HG02571 (cell line): ENCODE data around the gene RTF1.

Source experiments
- ATAC-seq: cut with Tn5 transposase; IDR thresholded peaks from one replicate; pipeline ENCODE4 v1.9.1; 2021; ENCODE audit warnings: mild to moderate bottlenecking, moderate library complexity; ENCODE audit not compliant: unreplicated experiment

Gene RTF1

DNA sequence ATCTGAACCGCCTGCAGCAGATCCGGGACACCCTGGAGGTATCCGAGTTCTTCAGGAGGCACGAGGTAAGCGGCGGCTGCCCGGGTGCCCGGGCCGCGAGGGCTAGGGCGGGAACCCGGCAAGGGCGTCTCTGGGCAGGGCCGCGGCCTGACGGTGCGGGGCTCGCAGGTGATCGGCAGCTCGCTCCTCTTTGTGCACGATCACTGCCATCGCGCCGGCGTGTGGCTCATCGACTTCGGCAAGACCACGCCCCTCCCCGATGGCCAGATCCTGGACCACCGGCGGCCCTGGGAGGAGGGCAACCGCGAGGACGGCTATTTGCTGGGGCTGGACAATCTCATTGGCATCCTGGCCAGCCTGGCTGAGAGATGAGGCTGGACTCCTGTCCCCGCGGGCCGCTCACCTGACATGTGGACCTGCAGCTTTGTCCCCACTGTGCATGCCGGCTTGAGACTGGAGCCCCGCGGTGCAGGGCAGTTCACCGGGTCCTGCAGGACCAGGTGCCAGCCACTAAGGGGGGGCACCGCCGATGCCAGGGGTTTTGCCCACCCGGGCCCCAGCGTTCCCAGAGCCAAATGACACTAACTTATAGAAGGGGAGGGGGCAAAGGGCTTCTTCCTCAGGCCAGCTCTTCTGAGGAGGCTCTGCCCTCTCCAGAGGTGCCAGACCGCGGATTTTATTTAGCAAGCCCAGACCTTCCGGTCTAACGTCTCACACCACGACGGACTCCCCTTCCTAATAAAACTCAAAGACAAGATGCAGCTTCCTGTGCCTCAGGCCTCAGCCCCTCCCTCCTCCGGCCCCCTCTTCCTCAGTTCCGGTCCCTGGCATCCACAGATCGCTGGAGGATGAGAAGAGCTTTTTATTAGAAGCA is 86.1 kb downstream of the RTF1 start:
- no peak for ATAC-seq

DNA sequence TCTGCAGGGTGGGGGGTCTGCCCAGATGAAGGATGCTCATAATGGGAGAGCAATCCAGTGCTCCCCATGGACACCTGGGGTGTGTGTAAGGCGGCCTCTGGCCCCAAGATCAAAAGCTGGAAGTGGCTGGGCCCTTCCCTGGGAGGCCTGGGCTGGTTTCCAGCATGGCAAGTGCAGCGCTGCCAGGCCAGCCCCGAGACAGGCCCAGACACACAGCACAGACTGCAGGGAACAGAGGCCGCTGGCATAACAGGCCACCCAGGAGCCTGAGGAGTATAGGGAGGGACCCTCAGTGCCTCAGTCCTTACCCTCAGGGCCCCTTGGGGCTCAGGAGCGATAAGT is 86.7 kb downstream of the RTF1 start:
- ATAC-seq, result no peak

DNA sequence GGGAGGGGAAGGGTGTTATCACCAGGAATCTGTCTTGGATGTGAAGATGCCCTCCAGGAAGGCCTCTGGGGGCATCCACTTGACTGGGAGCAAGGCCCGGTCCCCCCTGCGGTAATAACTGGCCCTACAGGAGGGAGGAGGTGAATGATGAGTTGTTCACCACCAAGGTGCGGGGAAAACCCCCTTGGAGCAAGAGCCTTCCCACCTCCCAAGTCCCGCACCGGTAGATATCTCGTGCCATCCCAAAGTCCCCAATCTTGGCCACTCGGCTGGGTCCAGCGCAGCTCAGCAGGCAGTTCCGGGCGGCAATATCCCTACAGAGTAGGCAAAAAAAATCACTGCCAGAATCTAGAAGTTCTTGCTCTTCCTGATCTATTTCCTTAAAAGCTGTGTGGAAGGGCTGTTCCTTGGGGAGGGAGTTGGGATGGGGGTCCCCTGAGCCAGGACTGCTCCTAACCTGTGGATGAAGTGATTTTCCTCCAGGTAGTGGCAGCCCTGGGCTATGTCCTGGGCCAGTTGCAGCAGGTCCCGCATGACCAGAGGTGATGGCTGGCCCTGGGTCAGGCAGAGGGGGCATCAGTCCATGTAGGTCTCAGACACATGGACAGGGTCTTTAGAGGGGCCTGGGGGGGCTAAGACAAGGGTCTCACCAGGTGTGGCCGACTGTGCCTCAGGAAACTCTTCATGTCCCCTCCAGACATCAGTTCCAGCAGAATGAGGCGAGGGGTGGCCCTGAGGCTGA is 88.0 kb downstream of the RTF1 start:
- ATAC-seq, result no peak

DNA sequence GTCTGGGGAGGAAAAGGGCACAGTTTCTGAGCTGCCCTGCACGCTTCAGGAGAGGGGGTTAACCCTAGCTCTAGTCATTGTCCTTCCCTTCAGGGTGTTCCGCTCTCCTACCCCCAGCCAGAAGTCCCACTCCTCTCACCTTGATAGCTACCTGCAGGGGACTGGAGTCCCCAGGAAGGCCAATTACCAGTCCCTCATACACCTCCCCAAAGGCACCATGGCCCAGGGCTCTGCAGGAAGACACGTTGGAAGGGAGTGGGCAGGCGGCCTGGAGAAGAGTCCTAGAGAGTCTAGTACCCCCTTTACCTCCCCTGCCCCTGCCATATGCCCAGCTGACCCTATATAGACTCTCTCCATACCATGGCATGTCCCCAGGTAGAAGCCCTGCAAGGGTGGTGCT is 88.9 kb downstream of the RTF1 start:
- no peak for ATAC-seq

DNA sequence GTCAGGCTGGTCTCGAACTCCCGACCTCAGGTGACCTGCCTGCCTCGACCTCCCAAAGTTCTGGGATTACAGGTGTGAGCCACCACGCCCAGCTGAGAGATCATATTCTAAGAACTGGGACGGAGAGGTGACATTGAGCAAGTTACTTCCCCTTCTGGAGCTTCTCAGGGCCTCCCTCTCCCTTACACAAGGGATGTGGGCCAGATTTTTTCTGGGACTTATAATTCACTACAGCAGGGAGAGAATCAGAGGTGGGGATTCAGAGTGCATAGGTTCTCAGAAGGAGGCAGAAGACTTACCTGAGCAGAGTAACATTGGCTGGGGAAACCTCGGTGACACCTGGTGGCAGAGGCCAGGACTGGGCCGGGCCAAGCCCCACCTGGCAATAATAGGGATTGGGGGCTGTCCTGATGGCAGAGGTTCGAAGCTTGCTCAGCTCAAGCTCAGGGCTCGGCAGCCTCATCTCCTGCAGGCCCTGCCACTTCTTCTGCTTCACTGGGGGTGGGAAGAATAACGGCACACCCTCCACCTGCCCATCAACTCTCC is 90.0 kb downstream of the RTF1 start:
- ATAC-seq, result no peak

DNA sequence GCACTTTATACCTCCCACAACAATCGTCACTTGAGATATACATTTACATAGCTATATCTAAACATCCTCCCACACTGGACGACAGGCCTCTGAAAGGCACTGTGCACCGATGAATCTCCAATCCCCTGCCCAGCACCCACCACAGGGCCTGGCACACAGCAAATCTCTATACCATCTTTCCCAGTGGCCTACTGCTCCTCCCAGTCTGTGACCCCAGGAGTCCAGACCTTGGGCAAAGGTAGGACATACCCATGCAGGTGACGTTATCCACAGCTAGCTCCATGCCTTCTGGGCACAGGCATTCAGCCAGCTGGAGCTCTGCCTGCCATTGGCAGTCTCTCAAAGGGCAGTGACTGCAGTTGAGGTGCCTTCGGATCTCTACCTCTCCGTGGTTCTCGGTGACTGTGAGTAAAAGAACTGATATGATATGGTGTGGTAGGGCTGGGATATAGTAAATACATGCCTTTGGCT is 91.0 kb downstream of the RTF1 start:
- no peak for ATAC-seq

DNA sequence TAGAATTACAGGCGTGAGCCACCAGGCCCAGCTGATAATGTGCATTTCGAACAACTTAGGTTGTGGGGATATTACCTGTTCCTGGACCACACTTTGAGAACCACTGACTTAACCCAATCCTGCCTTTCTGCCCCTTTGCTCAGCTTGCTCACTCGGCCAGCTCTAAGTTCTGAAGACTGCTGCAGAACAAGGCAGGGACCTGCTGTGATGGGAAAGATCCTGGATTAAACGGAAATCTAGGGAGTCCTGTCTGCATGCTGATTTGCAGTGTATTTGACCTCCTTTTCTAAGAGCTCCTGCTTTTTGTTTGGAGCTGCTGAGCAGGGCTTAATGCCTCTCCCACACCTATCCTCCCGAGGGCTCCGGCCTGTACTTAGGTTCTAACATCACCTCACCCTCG is 93.8 kb downstream of the RTF1 start:
- ATAC-seq, result no peak

DNA sequence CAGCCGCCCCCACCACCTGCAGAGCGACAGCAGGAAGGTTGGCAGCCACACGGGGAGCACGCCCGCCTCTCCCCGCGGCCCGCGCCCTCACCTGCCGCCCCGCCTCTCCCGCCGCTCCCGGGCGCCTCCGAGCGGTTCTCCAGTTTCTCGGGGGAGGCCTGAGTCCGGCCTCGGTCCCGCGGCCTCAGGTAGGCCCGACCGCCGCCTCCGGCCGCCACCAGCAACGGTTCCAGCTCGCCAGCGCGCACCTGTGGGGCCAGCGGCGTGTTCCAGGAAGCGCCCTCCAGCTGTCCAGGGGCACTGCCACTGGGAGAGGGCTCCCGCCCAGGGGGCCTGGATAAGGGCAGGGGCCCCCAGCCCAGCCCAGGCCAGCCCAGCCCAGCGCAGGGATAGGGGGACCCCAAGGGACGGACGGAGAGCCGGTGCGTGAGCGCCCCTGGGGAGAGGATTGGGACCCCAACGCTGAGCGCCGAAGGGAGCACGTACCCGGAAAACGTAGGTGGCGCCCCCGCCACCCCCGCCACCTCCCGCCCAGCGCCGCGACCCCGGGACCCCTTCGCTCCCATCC is 94.5 kb downstream of the RTF1 start:
- no peak for ATAC-seq

DNA sequence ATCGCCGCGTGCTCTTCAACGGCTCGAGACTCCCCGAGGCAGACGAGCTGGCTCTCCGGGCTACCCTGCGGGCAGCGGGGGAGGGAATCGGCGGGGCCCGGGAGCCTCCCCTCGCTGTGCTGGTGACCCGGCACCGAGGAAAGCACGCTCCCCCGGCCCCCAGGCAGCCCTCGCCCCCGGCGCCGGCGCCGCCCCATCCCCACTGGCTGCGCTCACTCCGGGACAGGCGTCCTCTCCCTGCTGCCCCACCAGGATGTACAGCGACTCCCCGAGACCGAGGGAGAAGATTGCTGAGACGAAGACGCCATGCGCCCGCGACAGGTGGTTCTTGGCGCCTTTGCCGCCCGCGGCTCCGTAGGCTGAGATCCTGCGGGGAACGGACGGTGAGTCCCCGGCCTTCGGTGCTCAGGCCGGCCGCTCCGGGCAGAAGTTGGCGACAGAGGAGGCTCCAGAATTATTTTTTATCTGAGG is 95.0 kb downstream of the RTF1 start:
- ATAC-seq, result no peak

DNA sequence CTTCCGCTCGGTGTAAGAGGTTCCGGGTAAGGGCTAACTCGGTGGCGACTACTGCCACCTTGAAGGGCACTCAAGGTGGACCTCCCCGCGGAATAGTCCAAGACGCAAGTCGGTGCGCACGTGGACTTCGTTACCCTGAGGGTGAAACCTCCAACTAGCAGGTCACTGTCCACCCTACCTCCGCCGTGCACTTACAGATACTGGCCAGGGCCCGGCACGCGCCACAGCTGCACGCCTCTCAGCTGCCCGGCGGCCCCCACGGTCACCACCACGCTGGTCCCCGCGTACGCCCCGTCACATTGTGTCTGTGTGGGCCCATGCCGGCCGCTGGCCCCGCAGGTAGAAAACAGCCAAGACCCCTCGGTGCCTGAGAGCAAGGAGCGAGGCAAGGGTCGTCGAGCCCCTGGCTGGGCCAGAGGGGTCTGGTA is 95.6 kb downstream of the RTF1 start:
- no peak for ATAC-seq

DNA sequence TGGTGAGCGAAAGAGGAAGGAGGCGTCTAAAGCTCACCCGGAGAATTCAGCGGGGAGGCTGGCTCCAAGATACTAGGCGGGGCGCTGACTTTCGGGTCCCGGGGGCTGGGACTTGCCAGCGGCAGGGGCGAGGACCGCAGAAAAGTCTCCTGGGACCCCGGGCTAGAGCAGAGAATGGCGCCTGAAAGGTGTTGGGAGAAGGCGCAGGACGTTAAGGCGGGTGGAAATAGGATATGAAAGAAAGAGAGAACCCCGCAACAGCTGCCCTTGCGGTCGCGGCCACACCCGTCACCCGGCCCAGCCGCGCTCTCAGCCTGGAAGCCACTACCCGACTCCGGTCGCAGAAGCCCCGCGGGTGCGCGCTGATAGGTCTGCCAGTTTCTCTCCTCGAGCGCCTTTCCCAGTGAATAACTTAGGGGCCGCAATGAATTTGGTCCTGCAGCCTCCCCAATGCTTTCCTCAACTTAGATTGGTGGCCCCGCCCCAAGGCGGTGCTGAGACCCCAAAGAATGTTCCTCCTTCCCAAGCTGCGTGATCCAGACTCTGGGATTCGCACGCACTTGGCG is 96.1 kb downstream of the RTF1 start:
- no peak for ATAC-seq

DNA sequence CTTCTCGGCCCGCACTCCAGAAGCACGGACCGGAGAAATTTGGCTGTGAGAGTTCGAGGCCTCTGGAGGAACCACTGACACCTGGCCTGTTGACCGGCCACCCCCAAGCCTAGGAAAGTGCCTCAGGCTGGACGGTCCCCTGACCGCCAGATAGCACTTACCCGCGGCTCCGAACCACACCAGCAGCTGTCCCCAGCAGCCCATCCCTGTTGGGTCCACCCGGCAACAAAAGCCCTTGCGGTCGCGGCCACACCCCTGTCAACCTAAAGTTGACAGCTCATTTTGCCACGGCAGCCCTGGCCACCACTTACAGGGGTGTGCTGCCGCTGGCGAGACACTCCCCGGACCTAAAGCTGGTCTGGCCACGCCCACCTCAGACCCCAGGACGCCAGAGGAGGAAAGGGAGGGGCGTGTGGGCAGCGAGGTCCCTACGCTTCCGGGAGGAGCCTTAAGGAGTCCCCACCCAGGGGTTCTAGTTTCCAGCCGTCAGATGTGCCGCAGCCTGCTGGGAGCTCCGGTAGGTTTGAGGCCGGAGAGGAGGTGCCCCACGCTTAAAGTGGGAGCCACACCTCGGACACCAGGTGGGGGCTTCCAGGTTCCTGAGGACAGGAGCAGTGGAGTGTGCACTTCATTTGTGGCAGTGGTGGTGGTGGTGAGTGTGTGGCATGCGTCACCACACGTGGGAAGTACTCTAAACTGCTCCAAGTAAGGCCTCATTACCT is 96.8 kb downstream of the RTF1 start, which contains the start of gene LTK:
TSS of gene LTK (minus strand) at position 322 of the 722 bp plus-strand sequence. CDS start at position 204, 118 bp downstream.
- ATAC-seq, result no peak

DNA sequence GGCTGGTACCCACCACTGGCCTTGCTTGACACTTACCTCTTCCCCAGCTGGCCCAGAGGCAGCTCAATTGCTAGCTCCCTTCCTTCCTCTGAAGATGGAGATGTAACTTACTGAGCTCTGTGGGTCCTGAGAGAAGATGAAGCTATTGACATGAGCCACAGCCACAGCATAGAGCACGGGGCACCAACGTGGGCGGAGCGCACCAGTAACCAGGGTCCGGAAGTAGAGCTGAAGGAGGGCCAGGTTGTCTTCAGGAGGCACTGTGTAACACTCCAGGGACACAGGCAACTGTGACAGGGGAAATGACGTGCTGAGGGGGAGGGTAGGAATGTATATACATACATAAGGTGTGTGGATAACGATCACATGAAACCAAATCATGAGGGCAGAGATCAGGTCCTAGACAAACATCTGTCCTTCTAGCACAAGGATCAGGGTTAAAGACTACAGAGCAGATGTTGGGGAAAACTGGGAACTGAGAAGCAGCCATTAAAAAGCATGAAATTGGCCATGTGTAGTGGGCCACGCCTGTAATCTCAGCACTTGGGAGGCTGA is 101.1 kb downstream of the RTF1 start:
- ATAC-seq, result no peak

DNA sequence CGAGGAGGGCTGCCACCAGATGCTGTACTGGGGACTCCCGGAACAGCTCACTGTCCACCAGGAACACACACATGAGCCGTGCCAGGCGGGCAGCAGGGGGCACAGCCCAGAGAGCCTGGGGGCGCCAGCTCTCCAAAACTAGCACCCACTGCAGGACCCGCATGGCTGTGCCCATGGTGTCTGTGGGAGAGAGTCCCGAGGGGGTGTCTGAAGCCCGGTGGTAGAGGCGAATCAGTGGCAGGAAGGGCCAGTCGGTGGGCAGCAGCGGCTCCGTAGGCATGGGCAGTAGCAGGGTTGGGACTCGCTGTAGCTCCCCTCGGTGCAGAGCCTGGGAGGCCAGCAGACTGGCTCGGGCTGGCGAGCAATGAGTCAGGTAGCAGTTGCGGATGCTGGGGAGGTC is 103.7 kb downstream of the RTF1 start:
- ATAC-seq, result no peak

DNA sequence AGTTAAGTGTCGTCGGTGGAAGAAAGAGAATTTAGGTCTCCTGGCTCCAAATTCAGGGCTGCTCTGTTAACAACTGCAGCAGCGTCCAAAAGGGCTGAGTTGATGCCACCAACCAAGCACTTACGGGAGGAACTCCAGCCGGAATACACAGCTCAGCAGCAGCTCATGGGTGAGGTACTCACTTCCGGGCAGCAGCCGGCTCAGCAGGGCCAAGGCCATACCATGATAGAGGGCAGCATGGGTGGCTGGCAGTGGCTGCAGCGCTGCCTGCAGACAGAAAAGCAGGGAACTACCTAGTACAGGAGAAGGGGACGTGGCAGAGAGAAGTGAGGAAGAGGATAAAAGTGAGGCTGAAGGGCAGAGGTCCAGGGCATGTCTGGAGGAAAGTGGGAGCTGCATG is 104.7 kb downstream of the RTF1 start:
- no peak for ATAC-seq

DNA sequence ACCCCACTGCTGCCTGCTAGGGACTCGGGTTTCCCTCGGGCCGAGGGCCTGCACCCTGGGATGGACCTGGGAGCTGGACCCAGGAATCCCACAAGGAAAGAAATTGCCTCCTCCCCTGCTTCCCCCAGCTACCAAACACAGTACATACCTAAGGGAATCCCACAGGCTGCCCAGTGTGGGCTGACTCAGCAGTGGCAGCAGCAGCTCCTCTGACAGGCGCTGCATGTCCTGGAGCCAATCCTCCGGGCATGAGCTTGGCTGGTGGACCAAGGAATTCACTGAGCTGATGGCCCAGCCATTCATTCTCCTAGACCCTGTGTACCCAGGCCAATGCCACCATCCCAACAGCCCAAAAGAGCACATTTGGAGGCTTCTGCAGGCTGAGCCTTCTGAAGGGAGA is 106.2 kb downstream of the RTF1 start:
- ATAC-seq, result no peak

DNA sequence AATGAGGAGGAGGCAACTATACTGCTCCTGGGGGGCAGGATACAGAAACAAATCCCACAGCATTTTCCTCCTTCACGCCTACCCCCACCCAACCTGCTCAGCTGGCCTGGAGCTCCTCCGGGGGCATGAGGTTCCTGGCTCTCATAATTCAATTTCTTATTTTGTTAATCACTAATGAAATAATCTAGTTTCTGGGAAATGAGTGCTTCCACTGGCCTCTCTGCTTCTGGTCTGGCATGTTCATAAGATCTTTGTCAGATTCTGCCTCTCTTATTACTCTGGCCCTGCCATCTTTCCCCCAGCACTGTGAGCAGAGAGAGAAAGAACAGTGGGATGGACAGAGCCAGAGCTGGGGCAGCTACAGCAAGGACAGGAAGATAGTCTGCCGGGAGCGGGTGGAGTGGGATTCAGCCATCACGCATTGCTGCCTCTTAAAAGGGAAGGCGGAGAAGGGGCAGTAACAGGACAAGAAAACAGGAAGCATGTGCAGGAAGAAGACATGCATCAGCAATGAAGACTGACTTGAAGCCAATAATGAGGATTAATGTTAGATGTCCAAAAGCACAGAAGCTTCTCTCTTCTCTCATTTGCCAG is 113.6 kb downstream of the RTF1 start:
- no peak for ATAC-seq
